WI38 (cell line): ENCODE measurements around the gene PCNP.

ENCODE experiments used
- H3K4me3 ChIP-seq: 2 replicates; pipeline ENCODE4 v1.5.1; 2011; ENCODE audit warnings: low read depth, mild to moderate bottlenecking, control low read depth, low read length
- TF ChIP-seq, protein P1 (sequence below): IDR thresholded peaks from 2 replicates; pipeline ENCODE4 v1.5.1; 2012; ENCODE audit warnings: low read depth, mild to moderate bottlenecking, control low read depth, low read length

The PCNP gene

GRCh38 chr3:101643009-101643844 is 69.2 kb downstream of the PCNP start:
- TF ChIP-seq, protein P1, sequence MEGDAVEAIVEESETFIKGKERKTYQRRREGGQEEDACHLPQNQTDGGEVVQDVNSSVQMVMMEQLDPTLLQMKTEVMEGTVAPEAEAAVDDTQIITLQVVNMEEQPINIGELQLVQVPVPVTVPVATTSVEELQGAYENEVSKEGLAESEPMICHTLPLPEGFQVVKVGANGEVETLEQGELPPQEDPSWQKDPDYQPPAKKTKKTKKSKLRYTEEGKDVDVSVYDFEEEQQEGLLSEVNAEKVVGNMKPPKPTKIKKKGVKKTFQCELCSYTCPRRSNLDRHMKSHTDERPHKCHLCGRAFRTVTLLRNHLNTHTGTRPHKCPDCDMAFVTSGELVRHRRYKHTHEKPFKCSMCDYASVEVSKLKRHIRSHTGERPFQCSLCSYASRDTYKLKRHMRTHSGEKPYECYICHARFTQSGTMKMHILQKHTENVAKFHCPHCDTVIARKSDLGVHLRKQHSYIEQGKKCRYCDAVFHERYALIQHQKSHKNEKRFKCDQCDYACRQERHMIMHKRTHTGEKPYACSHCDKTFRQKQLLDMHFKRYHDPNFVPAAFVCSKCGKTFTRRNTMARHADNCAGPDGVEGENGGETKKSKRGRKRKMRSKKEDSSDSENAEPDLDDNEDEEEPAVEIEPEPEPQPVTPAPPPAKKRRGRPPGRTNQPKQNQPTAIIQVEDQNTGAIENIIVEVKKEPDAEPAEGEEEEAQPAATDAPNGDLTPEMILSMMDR = no peak
- no peak overlapping the region for H3K4me3 ChIP-seq
